LoVo (cell line): ENCODE measurements around the gene MALRD1.
"Not testable (repeated sequence)": the region's sequence is repeated elsewhere in the genome, so short reads cannot be mapped to it uniquely, and the experiment has no call there.

ENCODE experiments used
- DNase-seq: peaks from one replicate; pipeline ENCODE4 v3.0.0-alpha.2; 2016; ENCODE audit warnings: low spot score

The MALRD1 gene

DNA sequence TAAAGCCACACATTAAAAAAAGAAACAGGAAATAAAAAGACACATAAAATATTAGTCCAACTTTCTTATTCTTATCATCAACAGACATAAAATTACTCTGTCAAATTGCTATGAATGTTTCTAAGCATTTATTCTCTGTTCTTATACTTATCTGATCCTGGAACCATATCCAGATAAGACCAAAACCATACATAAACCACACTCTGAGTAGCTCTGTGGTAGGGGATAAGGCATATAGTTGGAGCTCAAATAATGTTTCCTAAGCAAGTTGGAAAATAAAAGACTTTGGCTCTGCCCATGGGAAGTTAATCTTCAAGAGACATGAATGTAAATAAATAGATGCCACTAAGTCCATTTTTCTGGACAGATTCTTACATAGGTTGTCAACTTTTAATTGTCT lies 664.6 kb downstream of the MALRD1 start:
- DNase-seq, result no peak

DNA sequence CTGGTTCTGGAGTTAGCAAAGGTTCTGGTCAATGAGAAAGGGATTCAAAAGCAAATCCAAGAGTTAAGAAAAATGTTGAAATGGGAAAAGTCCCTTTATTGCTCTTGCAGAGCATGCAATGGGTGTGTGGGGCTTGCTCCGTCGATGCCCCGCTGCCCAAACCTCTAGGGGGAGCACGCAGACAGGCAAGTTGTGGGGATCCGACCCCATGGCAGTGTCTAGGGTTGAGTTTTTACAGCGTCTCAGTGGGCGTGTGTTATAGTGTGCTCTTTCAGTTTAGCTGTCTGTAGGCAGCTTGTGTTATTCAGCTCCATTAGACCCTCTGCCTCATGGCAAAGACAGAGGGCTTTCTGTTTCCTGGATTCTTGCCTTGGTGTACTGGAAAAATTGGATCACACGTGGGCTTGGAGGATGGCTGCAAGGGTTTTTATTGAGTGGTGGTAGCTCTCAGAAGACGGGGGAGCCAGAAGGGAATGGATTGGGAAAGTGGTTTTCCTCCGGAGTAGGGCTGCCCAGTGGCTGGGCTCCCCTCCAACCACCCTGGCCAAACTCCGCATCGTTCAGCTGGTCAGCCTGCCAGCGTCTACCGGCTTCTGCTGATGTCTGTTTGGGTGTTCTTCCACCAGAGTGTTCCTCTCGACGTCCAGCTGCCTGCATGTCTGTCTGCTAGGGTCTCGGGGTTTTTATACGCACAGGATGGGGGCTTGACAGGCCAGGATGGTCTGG lies 665.4 kb downstream of the MALRD1 start:
- no peak for DNase-seq

DNA sequence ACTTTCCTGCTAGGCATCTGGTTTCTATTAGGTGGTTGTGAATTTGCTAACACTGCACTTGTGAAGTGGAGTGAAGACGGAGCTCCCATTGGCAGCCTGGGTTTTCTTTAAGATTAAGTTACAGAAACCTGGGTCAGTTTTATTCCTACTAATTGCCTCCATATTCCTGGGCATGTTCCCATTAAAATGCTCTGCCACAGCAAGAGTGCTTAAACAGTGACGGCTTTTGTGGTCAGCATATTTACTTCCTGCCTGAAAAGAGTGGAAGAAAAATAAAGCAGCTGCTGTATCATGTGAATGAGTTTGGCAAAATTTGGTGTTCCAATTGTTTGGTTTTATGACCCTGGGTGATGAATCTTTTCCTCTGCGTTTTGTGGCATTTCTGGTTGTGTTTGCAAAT lies 670.7 kb downstream of the MALRD1 start:
- no peak for DNase-seq

DNA sequence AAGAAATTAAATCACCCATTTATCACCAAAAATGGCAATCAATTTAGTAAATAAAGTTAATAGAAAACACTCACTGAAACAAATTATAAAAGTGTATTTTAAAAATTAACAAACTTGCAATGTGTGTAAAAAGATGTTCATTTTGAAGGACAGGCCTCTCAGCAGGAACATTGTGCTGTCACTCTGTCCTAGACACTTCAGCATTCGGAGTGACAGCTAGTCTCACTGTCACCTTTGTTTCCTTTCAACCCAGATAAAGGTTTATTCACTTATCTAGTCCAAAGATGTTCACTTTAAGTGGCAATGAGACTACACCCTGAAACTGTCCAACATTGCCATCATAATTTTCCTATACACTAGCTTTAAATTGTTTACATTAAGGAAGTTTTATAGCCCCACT lies 675.7 kb downstream of the MALRD1 start:
- DNase-seq, result no peak

DNA sequence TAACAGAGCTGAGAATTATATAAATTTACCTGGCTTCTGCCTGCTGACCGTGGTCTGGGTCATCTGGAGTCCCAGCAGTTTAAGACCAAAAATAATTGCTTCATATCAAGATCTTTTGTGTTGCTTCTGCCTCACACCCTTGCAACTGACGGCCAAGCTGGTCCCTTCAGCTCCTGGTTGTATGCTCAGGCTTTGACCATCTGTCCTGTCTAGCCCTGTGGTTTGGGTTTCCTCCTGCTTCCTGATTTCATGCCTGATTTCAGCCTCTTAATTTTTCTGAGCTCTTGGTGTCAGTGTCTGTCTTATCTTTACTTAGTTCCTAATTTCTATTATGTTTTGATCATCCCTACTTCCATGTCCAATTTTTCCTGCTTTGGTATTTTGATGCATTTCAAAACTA lies 679.8 kb downstream of the MALRD1 start:
- no peak for DNase-seq

DNA sequence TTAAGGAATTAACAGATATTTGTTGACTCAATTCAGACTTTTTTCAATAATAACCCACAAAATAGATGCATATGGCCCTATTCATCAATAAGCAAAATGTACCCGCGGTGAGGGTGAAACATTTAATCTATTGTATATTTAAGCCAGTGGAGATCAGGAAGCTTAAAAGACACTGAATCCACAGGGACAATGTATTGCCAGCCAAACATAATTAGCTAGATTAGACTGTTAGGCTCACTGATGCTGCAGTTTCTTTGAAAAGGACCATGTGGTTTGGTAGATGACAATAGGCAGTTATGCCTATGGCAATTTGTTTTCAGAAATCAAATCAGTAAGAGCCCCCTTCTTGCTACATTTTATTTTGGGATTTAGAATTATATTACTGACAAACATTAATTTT lies 680.4 kb downstream of the MALRD1 start:
- DNase-seq, result no peak

DNA sequence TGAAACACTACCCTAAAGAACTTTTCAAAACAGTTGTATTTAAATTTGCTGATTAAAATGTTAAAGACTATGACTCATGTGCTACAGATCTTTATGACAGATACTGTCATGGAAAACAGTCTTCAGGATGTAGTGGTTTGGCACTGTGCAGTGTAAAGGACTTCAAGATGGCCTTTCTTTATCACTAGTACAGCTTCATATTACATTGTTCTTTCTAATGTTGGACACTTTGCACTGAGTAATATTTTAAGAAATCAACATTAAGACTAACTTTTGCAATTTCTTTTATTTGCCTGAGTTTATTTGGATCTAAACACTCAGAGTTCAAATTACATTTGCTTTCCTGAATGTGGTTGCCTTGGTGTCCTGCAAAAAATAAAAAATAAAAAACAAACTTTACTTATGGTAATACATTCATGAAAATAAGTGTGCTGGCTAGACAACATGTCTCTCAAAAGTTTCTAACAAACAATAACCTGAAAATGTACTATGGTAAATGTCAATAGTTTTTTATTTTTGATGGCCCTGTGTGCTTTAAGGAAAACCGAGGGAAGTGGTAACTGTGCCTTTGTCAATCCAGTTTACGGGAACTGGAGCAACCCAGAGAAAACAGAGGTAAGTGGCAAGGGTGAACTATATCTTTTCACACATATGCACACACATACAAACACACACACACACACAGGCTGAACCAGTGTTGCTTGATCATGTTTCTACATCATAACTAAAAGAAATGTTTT lies 681.7 kb downstream of the MALRD1 start:
- no peak for DNase-seq

DNA sequence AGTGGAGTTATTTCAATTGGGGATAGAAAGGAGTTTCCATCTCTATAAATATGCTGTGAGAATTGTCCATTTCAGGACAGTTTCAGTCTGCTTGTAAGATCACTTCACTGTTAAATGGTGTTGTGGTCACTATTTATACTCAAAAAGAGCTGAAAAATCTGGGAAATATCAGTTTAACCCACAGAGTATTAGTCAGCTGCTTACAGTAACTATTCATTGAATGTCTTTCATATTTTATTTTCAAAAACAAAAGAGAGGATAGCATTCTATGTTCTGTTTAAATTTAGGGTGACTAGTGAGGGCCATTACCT lies 682.3 kb downstream of the MALRD1 start:
- no peak for DNase-seq

DNA sequence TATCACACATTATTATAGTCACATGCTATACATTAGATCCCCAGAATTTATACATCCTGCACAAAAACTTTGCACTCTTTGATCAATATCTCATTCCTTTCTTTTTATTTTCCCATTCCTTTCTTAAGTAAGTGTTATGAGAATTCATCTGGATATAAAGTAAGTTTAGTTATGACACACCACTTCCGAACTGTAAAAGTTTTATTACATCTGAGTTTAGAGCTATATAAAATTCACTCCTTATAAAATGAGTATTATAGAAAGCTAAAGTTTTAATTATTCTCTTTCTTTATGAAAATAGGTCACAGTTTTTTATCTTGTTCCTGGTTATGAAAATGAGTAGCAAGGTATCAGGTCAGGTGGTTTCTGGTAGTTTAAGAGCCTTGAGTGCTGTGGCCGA lies 683.0 kb downstream of the MALRD1 start:
- no peak for DNase-seq

DNA sequence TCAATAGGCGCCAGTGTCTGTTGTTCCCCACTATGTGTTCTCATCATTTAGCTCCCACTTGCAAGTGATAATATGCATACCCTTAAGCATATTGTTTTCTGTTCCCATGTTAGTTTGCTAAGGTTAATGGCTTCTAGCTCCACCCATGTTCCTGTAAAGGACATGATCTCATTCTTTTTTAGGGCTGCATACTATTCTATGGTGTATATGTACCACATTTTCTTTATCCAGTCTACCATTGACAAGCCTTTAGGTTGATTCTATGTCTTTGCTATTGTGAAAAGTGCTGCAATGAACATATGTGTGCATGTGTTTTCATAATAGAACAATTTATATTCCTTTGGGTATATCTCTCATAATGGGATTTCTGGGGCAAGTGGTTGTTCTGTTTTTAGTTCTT lies 689.8 kb downstream of the MALRD1 start:
- DNase-seq, result no peak

DNA sequence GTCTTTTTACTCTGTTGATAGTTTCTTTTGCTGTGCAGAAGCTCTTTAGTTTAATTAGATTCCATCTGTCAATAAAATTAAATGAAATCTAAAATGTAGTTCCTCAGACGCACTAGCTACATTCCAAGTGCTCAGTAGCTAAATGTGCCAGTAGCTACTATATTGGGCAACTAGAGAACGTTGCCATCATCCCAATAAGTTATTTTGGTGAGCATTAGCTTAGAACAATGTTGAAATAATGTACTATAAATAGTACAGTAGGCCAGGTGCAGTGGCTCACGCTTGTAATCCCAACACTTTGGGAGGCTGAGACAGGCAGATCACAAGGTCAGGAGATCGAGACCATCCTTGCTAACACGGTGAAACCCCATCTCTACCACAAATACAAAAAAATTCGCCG lies 690.6 kb downstream of the MALRD1 start:
- DNase-seq, result not testable (repeated sequence)

DNA sequence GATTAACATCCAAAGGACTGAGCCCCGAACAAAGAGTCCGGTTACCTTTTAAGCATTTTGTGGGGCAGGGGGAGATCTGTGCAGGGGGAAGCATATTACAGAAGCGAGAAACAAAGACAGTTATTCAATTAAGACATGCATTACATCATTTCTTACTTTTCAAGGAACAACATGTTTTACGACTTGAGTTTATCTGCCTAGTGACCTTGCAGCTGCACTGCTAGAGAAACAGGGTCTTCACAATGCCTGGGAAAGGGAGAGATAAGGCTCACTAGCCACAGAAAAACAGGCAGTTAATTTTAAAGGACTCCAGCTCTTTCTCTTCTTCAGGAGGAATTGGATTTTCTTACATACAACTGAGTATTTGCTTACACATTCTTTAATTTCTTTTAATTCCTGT lies 693.5 kb downstream of the MALRD1 start:
- not testable (repeated sequence) for DNase-seq

DNA sequence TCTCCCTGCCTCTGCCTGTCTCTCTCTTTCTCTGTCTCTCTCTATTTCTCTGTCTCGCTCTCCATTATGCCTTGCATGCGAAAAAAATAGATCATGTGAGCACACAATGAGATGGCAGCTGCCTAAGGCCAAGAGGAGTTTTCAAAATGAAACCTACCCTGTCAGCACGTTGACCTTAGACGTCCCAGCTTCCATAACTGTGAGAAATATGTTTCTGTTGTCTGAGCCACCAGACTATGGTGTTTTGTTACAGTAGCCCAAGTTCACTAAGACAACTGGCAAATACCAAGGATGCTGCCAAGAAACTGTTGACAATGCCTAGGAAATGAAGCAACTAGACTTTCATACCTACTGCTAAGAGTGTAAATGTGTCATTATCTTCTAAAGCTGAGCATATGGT lies 697.1 kb downstream of the MALRD1 start:
- DNase-seq, result no peak

DNA sequence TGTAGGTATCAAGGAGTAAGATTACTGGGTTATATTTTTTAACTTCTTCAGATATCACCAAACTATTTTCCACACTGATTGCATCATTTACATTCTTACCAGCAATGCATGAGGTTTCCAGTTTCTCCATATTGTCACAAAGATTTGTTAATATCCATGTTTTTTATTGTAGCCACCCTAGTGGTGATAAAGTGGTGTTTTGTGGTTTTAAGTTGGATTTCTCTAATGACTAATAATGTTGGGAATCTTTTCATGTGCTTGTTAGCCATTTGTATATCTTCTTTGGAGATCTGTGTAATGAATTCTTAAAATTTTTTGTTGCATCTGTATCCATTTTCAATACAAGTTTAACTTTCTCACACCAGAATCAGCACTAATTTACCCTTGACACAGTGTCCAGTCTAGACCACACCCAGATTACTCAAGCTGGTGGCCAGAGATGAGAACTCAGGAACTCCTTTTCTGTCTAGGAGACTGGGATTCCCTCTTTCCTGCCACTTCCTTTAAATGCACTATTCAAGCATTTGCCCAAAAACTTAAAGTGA lies 700.7 kb downstream of the MALRD1 start:
- DNase-seq, result no peak

DNA sequence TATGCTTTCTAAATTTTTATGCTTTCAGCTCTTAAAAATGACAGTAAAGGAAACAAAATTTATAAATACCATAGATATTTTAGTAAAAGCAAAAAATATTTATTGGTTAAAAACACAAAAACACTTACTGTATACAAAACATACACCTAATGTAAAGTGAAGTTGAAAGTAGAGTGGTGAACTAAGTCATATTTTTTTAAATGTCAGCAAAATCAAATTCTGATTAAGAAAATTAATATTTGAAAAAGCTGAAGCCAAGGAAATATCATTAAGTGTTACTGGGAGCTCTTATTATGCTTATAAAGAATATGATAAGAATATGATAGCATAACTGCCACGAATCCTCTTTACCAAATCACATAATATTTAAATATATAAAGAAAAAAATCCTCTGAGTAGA lies 702.4 kb downstream of the MALRD1 start:
- DNase-seq, result no peak

DNA sequence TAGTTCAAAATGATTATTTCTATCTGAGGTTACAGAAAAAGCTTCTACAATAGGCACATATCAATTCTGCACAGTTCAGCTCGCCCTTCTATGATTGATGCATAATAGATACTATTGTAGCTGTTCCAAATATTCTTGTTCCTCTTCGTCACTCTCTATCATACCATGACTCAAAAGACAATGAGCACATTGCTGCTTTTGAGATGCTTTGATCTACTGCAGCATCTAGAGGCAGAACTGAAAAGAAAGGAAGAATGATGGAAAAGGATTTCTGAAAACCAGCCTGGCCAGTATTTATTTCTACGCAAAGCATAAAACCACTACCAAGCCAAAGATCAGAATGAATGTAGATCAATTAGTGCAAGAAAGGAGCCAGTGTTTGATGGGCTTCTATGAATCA lies 708.3 kb downstream of the MALRD1 start:
- DNase-seq, result no peak

DNA sequence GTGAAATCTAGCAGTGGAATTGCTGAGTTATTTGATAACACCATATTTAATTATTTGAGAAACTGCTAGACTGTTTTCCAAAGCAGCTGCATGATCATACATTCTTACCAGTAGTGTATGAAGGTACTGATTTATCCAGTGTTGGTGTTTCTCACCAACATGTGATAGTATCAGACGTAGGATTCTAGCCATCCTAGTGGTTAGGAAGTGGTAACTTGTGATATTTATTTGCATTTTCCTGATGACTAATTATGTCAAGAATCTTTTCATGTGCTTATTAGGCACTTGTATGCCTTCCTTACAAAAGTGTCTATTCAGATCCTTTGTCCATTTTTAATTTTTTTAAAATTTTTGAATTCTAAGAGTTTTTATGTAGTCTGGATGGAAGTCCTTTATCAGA lies 713.4 kb downstream of the MALRD1 start:
- no peak for DNase-seq

DNA sequence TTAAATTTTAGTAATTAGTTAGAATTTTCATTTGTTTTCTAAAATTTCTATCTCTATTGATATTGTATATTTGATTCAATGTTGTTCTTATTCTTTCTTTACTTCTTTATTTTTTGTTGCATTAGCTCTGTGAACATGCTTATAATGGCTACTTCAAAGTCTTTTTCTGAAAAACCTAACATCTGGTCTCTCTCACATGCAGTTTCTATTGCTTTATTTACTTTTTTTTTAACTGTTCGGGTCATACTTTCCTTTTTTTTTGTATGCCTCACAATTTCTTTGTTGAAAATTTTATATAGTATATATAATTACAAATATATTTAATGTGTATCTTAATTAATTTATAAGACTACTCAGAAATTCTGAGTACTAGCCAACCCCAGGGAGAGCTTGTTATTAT lies 715.5 kb downstream of the MALRD1 start:
- DNase-seq, result no peak

DNA sequence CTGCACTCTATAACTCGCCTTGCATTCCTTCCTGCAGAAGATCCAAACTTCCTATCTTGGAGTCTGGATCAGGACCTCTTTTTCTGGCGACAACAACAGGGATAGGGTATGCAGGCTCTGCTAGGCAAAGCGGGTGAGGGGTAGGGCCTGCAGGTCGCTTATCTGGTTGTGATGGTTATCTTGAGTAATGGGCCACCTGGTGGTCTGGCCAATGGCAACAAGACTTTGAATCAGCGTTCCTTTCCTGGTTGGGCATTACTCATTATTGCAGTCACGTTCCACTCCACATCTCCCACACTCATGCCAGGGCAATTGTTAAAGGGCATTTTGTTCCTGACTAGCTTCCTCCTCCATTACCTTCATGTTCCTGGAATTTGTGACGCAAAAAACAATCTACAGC lies 719.3 kb downstream of the MALRD1 start:
- DNase-seq, result no peak

DNA sequence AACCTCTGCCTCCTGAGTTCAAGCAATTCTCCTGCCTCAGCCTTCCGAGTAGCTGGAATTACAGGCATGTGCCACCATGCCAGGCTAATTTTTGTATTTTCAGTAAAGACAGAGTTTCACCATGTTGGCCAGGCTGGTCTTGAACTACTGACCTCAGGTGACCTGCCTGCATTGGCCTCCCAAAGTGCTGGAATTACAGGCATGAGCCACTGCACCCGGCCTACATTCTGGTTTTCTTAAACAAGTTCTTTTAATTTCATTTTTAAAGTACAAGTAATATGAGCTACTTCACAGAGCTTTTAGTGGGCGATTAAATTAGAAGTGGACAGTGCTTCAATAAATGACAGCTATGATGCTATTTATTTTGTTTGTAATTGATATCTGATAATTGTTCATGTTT lies 721.2 kb downstream of the MALRD1 start:
- DNase-seq, result not testable (repeated sequence)

DNA sequence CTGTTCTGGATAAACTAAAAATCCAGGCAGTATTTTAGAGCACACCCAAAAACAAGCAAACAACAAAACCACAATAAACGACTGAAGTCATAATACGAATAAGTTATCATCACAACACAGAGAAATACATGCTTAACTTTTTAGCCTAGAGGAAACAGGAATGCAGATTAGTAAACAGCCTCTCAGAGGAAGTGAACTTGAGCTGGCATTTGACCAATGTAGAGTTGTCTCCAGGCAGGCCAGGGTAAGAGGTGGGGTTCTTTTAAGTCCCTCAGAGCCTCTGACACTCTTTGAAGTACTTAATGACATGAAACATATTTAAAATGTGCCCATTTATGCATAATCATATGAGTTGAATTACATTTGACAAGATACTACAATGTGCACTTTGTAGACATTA lies 724.4 kb downstream of the MALRD1 start:
- DNase-seq, result no peak

DNA sequence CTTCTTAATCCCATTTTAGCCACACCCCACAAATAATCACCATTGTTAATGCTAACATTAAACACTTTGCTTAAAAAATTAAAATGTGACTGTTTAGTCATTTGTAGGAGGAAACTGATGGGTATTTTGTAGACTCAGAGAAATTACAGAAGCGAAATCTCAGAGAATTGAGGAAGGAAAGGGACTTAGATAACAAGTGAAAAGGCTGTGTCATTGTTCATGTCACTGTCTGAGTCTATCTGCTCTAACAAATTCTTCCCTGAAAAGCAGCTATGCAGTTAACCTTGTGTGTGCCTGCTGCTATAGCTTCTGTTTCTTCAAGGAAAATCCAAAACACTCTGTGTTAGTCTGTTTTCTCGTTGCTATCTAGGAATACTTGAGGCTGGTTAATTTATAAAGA lies 726.7 kb downstream of the MALRD1 start:
- DNase-seq, result no peak

DNA sequence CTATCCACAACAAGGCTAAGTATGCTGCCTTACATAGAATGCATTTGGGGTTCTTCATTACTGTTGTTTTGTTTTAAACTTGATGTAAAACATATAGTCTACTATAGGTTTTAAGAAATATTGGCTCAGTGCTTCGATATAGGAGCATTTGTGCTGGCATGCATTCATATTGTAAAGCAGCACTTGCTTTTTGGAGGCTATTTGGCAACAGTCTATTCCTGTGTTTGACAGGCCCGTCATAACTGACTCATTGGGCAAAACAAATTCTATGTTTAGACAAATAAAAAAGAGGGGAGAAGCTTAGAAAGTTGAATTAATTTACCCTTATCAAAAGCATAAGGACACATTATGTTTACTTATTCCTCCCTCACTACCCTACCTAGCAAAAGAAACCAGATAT lies 729.2 kb downstream of the MALRD1 start:
- DNase-seq, result no peak

DNA sequence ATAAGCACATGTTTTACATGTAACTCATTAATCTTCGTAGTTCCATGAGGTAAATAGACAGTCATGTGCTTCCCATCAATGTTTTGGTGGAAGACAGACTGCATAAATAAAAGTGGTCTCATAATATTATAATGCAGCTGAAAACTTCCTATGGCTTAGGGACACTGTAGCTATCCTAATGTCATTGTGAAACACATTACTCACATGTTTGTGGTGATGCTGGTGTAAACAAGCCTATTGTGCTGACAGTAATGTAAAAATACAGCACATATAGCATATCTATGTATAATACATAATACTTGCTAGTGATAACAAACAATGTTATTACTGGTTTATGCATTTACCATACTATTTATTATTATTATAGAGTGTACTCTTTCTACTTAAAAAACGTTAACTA lies 730.4 kb downstream of the MALRD1 start:
- no peak for DNase-seq
